Vagina (tissue), 2 donors: ENCODE data around the gene CIB2.

Experiments used
- POLR2A ChIP-seq, 2 donors: fragments of 450-650 bp; IDR thresholded peaks; one replicate each; pipeline ENCODE4 v1.6.1; 2017; ENCODE audit warnings: antibody characterized with exemption in 2 of 2, mild to moderate bottlenecking in 2 of 2, moderate library complexity in 2 of 2
- POLR2AphosphoS5 ChIP-seq, 2 donors: sonication (generic); formaldehyde crosslinking; IDR thresholded peaks; one replicate each; pipeline ENCODE4 v1.9.0; 2017; ENCODE audit warnings: antibody characterized with exemption in 2 of 2, mild to moderate bottlenecking in 2 of 2, low read depth in 1 of 2; ENCODE audit not compliant: insufficient read depth in 1 of 2
- TF ChIP-seq, protein P1 (sequence below), 3 experiments: fragments of 450-650 bp in 2 of 3; fragments of 200-600 bp in 1 of 3; sonication (generic) in 1 of 3; IDR thresholded peaks; one replicate each; pipeline ENCODE4 v1.5.1; 2017 to 2019; ENCODE audit warnings: antibody characterized with exemption in 3 of 3, mild to moderate bottlenecking in 2 of 3, moderate library complexity in 2 of 3

DNA sequence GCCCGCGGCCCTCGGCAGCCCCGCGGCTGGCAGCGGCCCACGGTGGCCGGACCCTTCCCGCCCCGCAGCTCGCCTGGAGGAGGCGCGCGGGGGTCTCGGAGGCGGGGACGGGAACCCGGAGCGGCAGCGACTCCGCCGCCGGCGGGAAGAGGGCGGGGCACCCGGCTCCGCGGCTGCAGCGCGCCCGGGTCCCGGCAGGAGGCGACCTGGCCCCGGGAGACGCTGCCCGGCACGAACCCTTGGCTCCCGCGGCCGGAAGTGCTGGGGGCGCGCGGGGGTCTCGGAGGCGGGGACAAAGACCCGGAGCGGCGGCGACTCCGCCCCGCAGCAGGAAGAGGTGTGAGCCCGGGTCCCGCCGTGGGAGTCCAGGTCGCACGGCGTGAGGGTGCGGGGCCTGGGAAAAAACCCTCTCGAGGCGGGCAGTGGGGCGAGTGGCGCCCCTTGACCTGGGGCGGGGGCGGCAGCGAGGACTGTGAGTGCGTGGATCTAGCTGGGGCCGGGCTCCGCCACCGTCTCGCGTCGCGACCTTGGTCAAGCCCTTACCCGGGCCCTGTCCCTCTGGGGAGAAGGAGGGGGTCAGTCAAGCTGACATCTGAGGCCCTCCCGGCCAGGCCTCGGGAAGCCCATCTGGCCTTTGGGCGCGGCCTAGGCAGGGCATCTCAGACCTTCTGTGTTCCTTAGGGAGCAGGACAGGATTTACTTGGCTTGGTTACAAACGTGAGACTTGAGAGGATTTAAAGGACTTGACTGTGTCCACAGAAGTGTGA is at the start of gene CIB2:
- TF ChIP-seq, protein P1, sequence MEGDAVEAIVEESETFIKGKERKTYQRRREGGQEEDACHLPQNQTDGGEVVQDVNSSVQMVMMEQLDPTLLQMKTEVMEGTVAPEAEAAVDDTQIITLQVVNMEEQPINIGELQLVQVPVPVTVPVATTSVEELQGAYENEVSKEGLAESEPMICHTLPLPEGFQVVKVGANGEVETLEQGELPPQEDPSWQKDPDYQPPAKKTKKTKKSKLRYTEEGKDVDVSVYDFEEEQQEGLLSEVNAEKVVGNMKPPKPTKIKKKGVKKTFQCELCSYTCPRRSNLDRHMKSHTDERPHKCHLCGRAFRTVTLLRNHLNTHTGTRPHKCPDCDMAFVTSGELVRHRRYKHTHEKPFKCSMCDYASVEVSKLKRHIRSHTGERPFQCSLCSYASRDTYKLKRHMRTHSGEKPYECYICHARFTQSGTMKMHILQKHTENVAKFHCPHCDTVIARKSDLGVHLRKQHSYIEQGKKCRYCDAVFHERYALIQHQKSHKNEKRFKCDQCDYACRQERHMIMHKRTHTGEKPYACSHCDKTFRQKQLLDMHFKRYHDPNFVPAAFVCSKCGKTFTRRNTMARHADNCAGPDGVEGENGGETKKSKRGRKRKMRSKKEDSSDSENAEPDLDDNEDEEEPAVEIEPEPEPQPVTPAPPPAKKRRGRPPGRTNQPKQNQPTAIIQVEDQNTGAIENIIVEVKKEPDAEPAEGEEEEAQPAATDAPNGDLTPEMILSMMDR (IDR thresholded peaks at IDR 0.05): peak; percentile 56 to 74 (median 71)
- TF ChIP-seq POLR2A (IDR thresholded peaks at IDR 0.05): no peak
- peak in 1 of 2 donors; percentile 68 for TF ChIP-seq POLR2AphosphoS5 (IDR thresholded peaks at IDR 0.05; ENCODE audit: insufficient read depth in 1 of 2, low read depth in 1 of 2)
